ENCODE measurements around the gene PSMD1. TPM values are rescaled to one million over a fixed set of nuclear protein-coding genes. Genes with fewer than 3 reads are reported as not detected.
"Not testable (repeated sequence)": the region's sequence is repeated elsewhere in the genome, so short reads cannot be mapped to it uniquely, and the experiment has no call there.

The PSMD1 gene
- total and polyA plus RNA-seq, 2 experiments from 2014 or later: 148 to 177 TPM

DNA sequence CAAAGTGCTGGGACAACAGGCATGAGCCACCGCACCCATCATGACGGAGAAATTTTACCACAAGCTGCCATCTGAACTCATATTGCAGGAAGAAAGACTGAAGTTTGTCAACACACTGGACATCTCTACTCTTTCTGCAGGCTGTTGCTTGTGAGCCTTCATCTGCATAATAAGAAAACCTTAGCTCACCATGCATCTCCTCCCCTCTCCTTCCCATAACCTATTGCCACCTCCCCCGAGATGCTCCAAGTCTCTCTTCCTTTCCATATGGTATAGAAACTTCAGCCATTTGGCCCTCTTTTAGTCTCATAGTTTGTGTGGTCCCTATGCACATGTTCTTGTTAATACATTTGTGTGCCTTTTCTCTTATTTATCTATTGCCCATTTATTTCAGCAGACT lies 38.5 kb upstream of the PSMD1 start (continued):
- TF ChIP-seq ZNF462 (CRISPR knock-in tag; IDR thresholded peaks at IDR 0.05): no peak
- TF ChIP-seq, protein P1, sequence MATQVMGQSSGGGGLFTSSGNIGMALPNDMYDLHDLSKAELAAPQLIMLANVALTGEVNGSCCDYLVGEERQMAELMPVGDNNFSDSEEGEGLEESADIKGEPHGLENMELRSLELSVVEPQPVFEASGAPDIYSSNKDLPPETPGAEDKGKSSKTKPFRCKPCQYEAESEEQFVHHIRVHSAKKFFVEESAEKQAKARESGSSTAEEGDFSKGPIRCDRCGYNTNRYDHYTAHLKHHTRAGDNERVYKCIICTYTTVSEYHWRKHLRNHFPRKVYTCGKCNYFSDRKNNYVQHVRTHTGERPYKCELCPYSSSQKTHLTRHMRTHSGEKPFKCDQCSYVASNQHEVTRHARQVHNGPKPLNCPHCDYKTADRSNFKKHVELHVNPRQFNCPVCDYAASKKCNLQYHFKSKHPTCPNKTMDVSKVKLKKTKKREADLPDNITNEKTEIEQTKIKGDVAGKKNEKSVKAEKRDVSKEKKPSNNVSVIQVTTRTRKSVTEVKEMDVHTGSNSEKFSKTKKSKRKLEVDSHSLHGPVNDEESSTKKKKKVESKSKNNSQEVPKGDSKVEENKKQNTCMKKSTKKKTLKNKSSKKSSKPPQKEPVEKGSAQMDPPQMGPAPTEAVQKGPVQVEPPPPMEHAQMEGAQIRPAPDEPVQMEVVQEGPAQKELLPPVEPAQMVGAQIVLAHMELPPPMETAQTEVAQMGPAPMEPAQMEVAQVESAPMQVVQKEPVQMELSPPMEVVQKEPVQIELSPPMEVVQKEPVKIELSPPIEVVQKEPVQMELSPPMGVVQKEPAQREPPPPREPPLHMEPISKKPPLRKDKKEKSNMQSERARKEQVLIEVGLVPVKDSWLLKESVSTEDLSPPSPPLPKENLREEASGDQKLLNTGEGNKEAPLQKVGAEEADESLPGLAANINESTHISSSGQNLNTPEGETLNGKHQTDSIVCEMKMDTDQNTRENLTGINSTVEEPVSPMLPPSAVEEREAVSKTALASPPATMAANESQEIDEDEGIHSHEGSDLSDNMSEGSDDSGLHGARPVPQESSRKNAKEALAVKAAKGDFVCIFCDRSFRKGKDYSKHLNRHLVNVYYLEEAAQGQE (IDR thresholded peaks at IDR 0.05; ENCODE audit: unreplicated experiment): no peak
- TF ChIP-seq CREB1 (CRISPR knock-in tag; IDR thresholded peaks at IDR 0.05; ENCODE audit: low read depth): no peak
- no peak for TF ChIP-seq POLR2AphosphoS5 (IDR thresholded peaks at IDR 0.05; ENCODE audit: low read depth)
- TF ChIP-seq ZNF331 (CRISPR knock-in tag; IDR thresholded peaks at IDR 0.05; ENCODE audit: low read depth): no peak
- TF ChIP-seq EZH2 (IDR thresholded peaks at IDR 0.05; ENCODE audit: low read depth, unreplicated experiment): no peak
- no peak for TF ChIP-seq ETS1 (IDR thresholded peaks at IDR 0.05)
- no peak for TF ChIP-seq EZH2phosphoT487 (IDR thresholded peaks at IDR 0.05; ENCODE audit: unreplicated experiment)
- no peak for TF ChIP-seq JUNB (IDR thresholded peaks at IDR 0.05; ENCODE audit: unreplicated experiment)
- TF ChIP-seq NANOG (IDR thresholded peaks at IDR 0.05; ENCODE audit: borderline replicate concordance): no peak

GRCh38 chr2:231025059-231025458 lies 31.6 kb upstream of the PSMD1 start:
- not testable (repeated sequence) for DNase-seq (ENCODE audit: low spot score); H4K20me1 ChIP-seq (replicated peaks; ENCODE audit: insufficient read depth); H2AFZ ChIP-seq; H3K9me3 Mint-ChIP-seq; H3K9me2 ChIP-seq (ENCODE audit: insufficient read depth); H3K27me3 Mint-ChIP-seq (ENCODE audit: insufficient read depth, low read depth, poor library complexity); H3K27me3 ChIP-seq (ENCODE audit: insufficient read depth); H3K36me3 ChIP-seq (ENCODE audit: insufficient read depth); H3K4me3 Mint-ChIP-seq; H3K4me1 ChIP-seq (ENCODE audit: insufficient read depth); H3K27ac Mint-ChIP-seq; H3K4me3 ChIP-seq; H3F3A ChIP-seq (replicated peaks; ENCODE audit: low read depth); ATAC-seq; H3K4me1 Mint-ChIP-seq; H3K4me2 ChIP-seq; H3K27ac ChIP-seq (ENCODE audit: low read depth); H3K36me3 Mint-ChIP-seq (ENCODE audit: low read depth); H3K79me2 ChIP-seq (replicated peaks; ENCODE audit: insufficient read depth)

Measured in GM23338 (cell line).